ENCODE data around the gene BPIFB1.

BPIFB1 gene

GRCh38 chr20:33296206-33296605 is 13.2 kb downstream of the BPIFB1 start:
- DNase-seq (ENCODE audit: low spot score), result no peak

DNA sequence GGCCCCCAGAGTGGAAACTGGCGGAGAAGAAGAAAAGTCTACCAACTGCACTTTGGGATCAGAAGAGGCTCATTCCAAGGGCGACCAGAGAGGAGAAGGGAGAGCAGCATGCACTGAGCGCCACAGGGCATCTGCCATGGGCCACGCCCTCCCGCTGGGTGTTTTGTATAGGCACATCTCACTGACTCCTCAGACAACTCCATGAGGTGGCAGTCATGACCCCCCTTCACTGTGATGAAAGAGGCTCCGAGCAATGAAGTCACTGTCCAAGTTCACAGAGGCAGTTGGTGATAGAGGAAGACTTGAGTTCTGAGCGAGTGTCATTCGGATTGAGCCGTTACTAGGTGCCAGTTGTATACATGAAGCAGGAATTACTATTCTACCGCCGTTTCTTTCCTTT is 15.4 kb downstream of the BPIFB1 start:
- DNase-seq (ENCODE audit: low spot score), result no peak

DNA sequence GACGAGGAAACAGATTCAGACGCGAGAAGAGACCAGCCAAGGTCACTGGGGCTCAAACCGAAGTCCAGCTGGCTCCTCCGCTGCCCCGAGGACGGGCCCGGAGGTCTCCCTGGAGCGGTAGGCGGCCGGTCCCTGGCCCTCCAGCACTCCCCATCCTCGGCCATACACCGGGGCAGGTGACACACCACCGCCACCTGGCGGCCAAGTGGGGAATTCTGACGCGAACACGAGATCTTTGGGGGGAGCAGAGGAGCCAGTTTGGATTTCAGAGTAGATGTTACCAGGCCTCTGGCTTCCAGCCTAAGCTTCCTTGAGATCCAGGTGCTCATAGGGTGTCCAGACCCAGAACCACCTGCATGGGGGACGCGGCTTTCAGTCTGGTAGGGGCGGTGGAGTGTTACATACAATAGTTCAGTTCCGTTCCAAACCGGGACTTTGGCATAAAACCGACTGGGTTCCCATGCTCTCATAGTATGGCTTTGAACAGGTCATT is 16.1 kb downstream of the BPIFB1 start:
- peak; percentile 50 for DNase-seq (ENCODE audit: low spot score)

- no peak for DNase-seq (ENCODE audit: low spot score)
Observed at GRCh38 chr20:33301192-33301930, 18.3 kb downstream of the BPIFB1 start.

DNA sequence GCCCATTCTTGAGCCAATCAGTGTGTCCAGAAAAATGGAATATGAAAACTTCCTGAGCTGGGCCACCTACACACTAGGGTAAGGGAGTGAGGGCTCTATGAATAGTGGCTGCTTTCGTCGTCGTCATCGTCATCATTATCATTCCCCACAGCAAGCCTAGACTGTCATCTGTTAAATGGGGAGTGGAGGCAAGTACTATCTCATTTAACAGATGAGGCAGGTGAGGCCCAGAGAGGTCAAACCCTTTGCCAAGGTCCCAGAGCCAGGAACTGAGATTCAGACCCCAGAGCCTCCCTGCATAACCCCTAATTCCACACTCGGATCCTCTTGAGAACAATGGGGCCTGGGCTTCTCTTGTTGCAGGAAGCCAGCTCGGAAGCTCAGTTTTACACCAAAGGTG is 20.6 kb downstream of the BPIFB1 start:
- DNase-seq (ENCODE audit: low spot score), result no peak

DNA sequence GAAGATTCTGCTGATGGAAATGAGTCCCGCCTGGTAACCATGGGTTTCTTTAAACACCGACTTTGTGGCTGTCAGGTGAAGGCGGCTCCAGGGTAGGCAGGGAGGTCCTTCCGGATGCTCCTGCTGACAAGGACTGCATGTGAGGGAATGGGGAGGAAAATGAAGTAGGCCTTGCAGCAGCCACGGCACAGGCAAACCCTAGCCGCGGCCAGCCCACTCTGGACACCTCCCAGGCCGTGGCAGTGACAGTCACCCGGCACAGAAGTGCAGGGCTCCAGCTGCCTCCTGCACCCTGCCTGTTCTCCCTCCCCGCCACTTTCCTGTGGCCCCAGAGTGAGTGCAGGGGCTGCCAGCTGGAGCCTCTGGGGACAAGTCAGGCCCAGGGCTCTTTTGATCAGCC is 21.0 kb downstream of the BPIFB1 start:
- DNase-seq (ENCODE audit: low spot score), result no peak

GRCh38 chr20:33305589-33306057 is 22.6 kb downstream of the BPIFB1 start:
- no peak for DNase-seq (ENCODE audit: low spot score)

DNA sequence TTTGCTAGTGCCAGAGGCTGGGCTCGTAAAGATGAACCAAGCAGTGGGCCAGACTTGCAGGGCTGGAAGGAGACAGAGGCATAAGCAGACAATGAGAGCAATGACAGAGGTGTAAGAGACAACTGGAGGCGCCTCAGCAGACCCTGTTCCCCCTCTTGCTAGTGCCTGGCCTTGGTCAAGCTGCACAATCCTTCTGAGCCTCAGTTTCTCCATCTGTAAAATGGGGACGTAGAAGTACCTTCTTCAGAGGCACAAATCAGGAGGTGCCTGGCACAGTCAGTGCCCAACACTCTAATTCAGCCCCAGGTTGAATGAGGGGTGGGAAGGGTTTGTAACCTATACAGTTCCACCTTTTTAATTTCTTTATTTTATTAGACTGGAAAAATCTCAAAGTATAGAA is 23.2 kb downstream of the BPIFB1 start:
- DNase-seq (ENCODE audit: low spot score), result no peak

DNA sequence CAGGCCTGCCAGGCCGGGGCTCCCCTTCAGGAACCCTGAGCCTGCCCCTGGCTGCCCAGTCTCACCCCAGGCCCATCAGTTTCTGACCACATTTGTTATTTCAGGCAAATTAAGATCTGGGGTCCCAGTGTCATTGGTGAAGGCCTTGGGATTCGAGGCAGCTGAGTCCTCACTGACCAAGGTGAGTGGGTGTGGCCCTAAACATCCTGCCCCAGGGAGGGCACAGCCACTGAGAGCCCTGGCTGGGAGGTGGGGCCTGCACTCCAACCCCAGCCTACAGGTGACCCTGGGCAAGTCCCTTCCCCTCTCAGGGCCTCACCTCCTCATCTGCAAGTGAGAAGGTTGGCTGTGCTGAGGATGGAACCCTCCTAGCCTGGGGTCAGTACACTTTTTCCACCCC is 23.8 kb downstream of the BPIFB1 start:
- DNase-seq (ENCODE audit: low spot score), result no peak

- DNase-seq (ENCODE audit: low spot score), result no peak
Observed at GRCh38 chr20:33308668-33309067, 25.7 kb downstream of the BPIFB1 start.

GRCh38 chr20:33309631-33310030 is 26.6 kb downstream of the BPIFB1 start:
- DNase-seq (ENCODE audit: low spot score), result no peak

- no peak for DNase-seq (ENCODE audit: low spot score)
Observed at GRCh38 chr20:33310327-33310899, 27.4 kb downstream of the BPIFB1 start.

DNA sequence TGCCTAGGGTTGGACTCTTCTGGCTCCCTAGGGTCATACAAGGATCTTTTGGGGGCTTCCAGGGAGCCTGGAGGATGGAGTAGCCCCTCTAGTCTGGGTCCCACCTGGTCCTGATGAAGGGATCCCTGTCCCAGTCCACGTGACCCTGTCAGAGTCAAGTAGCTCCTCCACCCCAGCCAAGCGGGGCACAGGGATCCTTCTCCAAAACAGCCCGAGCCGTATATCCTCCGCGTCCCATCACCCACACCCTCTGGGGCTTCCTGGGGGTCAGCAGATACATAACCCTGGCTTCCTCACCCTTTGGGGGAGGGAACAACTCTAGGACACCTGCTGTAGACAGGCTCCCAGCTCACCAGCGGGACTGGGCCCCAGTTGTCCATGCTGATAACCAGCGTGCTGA is 28.0 kb downstream of the BPIFB1 start:
- no peak for DNase-seq (ENCODE audit: low spot score)

- no peak for DNase-seq (ENCODE audit: low spot score)
Observed at GRCh38 chr20:33311996-33312395, 29.0 kb downstream of the BPIFB1 start.

DNA sequence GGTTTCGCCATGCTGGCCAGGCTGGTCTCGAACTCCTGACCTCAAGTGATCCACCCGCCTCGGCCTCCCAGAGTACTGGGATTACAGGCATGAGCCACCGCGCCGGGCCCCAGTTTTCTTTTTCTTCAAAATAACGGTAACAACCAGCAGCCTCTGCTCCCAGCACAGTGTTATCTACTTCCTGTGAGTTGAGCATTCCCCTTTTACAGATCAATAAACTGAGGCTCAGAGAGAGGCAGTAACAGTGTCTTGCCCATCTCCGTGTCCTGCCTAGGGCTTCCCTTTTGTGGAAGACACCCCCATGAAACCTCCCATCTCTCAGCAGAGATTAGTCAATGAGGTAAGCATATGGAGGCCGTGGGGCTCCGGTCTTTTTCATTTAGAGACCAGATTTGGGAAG is 29.6 kb downstream of the BPIFB1 start:
- DNase-seq (ENCODE audit: low spot score), result no peak

DNA sequence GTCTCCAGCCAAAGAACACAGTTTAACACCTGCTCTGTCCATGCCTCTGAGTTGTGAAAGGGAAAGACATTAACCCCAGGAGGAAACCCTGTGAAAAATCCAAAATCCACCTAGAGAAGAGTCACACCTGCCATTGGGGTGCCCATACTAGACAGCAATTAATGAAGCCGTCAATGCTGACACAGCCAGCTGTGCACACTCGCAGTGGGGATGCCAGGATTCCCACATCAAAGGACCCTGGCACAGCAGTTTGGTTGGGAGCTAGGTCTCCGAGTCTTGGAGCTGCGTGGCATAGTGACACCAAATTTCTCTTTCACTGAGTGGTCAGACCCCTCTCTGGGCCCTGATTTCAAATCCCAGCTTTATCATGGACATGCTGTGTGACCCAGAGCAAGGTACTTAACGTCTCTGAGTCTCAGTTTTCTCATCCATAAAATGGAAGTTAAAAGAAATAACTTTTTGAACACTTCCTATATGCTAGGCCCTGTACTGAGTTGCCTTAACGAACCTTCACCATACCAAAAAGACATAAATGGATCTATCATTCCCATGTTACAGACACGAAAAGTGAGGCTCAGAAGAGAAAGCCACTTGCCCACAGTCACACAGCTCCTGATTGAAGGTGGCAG is 30.8 kb downstream of the BPIFB1 start:
- no peak for DNase-seq (ENCODE audit: low spot score)

DNA sequence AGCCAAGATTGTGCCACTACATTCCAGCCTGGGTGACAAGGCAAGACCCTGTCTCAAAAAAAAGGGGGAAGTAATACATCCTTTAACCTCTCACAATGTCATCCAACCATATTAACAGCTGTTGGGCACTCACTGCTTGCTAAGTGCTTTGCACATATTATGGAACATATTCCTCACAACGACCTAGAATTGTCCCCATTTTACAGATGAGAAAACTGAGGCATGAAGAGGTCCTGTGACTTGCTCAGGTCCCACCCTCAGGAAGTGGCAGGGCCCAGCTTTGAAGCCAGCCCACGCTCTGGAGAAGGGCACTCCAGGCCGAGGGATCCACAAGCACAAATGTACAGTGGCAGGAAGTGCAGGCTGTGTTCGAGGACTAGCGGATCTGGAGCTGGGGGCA is 33.3 kb downstream of the BPIFB1 start:
- DNase-seq (ENCODE audit: low spot score), result no peak

GRCh38 chr20:33316958-33317357 is 33.9 kb downstream of the BPIFB1 start:
- DNase-seq (ENCODE audit: low spot score), result no peak

DNA sequence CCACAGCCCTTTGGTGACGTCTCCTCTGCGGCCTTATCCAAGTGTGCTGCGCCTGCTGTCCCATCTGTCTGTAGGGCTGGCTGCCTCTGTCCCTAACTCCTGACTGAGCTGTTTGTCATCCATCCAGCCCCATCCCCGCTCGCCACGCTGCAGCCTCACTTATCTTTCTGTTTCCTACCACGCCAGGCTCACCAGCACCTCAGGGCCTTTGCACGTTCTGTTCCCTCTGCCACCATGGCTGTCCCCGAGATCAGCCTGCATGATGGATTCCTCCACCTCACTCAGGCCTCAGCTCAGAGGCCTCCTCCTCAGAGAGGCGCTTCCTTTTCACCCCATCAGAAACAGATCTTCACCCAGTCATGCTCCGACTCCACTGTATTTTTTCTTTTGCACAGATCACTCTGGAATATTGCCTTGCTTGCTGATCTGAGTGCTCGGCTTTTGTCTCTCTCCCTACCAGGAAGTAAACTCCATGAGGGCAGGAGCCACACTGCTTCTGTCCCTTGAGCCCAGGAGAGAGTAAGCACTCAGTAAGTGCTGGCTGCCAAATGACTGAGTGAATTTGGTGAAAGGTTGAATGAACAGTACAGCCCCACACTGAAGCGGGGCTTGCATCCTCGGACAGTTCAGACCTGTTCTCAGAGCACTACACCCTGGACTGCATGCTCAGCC is 34.5 kb downstream of the BPIFB1 start:
- DNase-seq (ENCODE audit: low spot score), result no peak

DNA sequence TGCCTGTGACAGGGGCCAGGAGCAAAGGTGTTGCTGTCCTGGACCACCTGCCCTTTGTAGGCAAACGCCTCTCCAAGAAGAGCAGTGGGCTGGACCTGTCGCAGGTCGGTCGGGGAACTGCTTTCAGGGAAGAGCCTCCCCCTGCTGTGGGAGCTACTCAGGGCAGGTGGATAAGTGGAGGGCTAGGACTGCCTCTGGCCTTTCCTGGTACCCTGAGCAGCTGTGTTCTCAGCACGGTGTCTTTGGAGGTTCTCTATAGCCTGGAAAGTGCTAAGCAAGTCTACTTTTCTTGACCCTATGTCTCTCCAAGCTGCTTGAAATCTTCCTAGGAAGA is 35.0 kb downstream of the BPIFB1 start:
- no peak for DNase-seq (ENCODE audit: low spot score)

DNA sequence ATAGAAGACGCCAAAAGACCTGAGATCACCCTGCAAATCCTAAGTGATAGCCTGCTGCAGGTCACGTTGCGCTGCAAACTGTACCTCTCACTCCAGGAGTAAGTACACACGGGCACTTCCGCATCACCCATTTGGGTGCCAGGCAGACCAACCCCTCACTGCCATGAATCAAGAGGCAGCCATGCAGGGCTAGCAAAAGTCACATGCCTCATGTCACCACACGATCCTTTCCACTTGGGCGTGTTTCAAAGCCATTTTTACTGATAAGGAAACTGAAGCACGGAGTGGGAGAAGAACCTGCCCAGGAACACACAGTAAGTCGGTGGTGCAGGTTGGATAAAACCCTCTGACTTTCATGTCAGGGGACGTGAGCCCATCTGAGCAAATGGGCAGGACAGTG is 37.0 kb downstream of the BPIFB1 start:
- no peak for DNase-seq (ENCODE audit: low spot score)

DNA sequence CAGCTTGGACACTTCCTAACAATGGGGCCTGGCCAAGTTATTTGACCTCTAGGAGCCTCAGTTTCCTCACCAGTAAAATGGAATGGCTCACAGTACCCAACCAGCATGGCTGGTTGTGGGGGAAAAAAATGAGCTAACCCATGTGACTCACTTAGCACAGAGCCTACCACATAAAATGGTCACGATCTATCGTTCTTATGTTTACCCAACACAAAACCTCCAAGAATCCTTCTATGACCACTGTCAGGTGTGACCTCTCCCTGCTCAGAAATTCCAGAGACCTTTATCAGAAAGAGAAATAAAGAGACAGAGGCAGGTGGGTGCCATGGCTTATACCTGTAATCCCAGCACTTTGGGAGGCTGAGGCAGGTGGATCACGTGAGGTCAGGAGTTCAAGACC is 39.4 kb downstream of the BPIFB1 start:
- DNase-seq (ENCODE audit: low spot score), result no peak

DNA sequence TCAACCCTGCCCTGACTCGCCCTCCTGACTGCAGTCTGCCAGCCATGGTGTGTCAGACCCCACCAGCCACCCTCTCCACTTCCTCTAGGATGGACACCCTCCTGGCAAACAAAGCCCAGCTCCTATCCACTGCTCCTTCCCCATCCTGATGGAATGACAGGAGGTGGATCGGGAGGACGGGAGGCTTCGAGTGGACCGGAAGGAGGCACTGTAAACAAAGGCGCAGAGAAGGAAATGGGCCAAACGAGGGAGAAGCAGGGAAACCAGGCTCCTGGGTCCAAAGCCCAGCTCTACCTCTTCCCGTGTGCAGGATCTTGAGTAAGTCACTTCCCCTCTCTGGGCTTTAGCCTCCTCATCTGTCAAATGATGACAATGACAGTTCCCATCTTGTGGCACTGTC is 40.2 kb downstream of the BPIFB1 start:
- no peak for DNase-seq (ENCODE audit: low spot score)

Data from globus pallidus (tissue), 1 donor.